Putamen (tissue), 1 donor: ENCODE data around the gene TRO.

Source experiments
- DNase-seq: peaks from one replicate; pipeline ENCODE4 v3.0.0-alpha.2; 2016; ENCODE audit warnings: low spot score

TRO gene, protein sequence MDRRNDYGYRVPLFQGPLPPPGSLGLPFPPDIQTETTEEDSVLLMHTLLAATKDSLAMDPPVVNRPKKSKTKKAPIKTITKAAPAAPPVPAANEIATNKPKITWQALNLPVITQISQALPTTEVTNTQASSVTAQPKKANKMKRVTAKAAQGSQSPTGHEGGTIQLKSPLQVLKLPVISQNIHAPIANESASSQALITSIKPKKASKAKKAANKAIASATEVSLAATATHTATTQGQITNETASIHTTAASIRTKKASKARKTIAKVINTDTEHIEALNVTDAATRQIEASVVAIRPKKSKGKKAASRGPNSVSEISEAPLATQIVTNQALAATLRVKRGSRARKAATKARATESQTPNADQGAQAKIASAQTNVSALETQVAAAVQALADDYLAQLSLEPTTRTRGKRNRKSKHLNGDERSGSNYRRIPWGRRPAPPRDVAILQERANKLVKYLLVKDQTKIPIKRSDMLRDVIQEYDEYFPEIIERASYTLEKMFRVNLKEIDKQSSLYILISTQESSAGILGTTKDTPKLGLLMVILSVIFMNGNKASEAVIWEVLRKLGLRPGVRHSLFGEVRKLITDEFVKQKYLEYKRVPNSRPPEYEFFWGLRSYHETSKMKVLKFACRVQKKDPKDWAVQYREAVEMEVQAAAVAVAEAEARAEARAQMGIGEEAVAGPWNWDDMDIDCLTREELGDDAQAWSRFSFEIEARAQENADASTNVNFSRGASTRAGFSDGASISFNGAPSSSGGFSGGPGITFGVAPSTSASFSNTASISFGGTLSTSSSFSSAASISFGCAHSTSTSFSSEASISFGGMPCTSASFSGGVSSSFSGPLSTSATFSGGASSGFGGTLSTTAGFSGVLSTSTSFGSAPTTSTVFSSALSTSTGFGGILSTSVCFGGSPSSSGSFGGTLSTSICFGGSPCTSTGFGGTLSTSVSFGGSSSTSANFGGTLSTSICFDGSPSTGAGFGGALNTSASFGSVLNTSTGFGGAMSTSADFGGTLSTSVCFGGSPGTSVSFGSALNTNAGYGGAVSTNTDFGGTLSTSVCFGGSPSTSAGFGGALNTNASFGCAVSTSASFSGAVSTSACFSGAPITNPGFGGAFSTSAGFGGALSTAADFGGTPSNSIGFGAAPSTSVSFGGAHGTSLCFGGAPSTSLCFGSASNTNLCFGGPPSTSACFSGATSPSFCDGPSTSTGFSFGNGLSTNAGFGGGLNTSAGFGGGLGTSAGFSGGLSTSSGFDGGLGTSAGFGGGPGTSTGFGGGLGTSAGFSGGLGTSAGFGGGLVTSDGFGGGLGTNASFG (N-terminal part only)

DNA sequence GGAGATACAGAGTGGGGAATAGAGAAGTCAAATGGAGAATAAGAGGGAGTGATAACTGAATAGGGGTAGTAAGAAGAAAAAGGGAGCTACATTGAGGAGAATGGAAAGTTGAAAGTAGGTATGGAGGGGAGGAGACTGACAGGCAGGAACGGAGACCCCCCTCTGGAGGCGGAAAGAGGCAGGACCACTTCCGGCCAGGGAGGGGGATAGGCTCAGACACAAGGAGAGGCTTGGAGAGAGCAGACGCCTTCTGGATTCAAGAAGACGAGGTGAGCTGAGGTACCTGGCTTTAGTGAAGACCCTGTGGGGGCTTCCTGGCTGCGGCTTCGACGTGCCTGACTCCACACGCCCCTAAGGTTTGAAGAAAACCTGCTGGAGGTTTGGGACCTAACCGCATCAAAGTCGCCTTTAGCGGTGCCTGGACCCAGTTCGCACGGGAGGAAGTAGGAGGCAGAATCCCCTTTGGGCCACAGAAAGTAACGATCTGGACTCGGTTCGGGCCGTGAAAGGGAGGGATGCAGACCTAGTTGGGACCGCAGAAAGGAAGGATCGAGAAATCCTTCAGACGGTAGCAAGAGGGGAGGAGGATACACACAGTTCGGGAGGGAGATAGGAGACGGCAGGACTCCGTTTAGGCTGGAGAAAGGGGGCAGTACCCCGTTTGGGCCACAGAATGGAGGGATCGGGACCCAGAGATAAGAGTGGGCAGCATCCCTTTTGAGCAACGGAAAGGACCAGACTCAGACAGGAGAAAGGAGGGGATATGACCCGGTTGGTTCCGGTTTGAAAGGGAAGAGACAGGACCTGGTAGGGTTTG lies at the start of gene TRO:
TRO (plus strand) TSS at position 215 of the 817 bp plus-strand sequence. CDS start 1,423 bp downstream, outside the sequence.
- DNase-seq, result peak; percentile 4

DNA sequence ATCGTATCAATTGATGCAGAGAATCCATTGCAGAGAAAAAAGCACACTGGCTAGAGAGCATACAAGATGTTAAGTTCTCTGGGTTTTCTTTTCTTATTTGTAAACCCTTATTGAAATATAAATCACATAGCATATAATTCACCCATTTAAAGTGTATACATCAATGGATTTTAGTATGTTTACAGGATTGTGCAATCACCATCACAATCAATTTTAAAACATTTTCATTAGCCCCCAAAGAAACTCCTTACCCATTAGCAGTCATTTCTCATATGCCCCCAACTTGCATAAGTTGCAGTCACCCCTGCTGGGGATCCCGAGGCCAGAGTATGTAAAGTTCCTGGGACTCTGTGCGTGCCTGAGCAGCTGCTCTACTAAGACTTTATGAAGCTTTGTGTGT lies 34.9 kb upstream of the TRO start:
- DNase-seq, result no peak

DNA sequence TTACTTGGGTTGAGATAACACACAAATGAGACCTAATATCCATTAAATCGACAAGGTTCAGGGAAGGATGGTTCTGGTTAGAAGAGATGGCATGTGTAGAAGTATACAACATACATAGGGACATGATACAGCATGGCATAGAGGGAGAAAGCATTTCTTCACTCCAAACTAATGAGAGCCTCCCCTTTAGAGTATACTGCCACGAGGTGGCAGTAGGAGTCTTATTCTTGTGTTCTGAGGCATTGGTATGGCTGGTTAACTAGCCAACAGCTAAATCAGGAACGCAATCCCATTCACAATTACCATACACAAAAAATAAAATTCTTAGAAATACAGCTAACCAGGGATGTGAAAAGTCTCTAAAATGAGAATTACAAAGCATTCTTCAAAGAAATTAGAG lies 29.1 kb upstream of the TRO start:
- peak; percentile 21 for DNase-seq

DNA sequence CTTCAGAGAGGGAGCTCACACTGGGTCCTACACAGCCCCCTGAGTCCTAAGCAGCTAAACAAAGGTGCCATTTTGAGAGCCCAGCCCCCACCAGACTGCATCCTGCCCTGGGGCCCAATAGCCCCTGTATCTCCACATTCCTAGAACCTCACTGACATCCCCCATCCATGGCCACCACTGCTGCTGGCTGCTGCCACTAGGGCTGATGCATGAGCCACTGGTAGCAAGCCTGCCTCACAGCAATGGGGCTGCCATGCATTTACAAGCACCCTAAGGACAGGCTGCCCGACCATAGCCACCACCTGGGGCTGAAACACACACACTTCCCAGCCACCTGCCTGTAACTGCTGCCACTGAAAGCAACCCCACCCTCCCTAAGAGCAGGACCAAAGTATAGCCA lies 26.5 kb upstream of the TRO start:
- DNase-seq, result no peak

DNA sequence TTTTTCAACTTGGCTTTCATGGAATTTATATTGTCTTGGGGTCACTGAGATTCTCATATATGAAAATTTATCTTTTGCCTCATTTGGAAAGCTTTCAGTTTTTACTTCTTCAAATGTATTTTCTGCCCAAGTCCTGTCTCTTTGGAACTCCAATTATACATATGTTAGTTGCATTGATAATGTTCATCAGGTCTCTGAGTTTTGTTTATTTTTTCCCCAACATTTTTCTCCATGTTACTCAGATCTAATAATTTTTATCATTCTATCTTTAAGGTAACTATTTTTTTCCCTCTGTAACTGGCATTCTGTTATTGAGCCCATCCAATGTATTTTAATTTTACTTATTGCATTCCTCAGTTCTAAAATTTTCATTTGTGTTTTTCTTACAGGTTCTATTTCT lies 10.7 kb upstream of the TRO start:
- no peak for DNase-seq

DNA sequence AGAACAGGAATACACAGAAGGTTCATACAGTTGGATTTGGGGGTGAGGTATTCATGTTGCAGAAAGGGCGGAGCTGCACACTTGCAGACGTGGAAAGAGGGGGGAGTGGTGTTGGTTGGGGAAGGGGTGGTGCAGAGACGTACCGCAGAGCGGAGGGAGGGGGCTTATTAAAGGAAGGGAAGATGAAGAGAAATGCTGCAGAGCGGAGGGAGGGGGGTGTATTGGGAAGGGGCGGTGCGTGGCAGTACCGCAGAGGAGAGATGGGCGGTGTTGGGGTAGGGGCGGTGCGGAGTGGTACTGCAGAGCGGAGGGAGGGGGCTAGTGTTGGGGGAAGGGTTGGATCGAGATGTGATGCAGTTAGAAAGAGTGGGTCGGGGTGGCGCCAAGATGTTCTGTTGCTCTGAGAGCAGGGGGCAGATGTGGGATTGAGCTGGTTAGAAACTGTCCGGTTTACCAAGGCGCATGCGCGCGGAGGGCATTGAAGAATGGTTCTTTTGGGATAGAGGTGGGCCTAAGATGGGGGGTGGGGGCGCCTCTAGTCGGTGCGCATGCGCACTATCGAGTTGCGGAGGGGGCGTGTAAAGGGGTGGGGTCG lies 900 bp downstream of the TRO start:
- DNase-seq, result peak; percentile 65

DNA sequence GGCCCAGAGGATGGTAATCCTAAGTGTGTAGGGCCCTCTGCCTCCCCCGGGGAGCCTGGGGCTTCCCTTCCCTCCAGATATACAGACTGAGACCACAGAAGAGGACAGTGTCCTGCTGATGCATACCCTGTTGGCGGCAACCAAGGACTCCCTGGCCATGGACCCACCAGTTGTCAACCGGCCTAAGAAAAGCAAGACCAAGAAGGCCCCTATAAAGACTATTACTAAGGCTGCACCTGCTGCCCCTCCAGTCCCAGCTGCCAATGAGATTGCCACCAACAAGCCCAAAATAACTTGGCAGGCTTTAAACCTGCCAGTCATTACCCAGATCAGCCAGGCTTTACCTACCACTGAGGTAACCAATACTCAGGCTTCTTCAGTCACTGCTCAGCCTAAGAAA lies 1.9 kb downstream of the TRO start:
- DNase-seq, result no peak

DNA sequence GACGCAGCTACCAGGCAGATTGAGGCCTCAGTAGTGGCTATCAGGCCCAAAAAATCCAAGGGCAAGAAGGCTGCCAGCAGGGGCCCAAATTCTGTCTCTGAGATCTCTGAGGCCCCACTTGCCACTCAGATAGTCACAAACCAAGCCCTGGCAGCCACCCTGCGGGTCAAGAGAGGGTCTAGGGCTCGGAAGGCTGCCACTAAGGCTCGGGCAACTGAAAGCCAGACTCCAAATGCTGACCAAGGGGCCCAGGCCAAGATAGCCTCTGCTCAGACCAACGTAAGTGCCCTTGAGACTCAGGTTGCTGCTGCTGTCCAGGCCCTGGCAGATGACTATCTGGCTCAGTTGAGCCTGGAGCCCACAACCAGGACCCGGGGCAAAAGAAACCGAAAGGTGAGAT lies 2.8 kb downstream of the TRO start:
- DNase-seq, result no peak

DNA sequence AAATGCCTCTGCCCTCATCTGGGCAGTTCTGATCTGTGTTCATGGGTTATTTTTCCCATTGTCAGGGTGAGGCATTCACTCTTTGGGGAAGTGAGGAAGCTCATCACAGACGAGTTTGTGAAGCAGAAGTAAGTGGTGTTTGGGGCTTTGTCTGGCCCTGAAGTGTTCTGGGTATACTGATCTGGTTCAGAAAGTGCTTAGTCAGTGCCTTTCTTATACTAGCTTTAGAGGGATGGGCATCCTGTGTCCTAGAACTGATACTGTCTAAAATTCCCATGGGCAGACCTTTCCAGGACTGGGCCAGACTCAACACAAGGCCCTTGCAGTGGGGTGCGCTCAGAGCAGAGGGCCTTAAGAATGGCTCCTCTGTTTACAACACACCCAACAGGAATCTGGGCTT lies 6.4 kb downstream of the TRO start:
- no peak for DNase-seq

DNA sequence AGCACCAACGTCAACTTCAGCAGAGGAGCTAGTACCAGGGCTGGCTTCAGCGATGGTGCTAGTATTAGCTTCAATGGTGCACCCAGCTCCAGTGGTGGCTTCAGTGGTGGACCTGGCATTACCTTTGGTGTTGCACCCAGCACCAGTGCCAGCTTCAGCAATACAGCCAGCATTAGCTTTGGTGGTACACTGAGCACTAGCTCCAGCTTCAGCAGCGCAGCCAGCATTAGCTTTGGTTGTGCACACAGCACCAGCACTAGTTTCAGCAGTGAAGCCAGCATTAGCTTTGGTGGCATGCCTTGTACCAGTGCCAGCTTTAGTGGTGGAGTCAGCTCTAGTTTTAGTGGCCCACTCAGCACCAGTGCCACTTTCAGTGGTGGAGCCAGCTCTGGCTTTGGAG lies 8.3 kb downstream of the TRO start:
- DNase-seq, result no peak

DNA sequence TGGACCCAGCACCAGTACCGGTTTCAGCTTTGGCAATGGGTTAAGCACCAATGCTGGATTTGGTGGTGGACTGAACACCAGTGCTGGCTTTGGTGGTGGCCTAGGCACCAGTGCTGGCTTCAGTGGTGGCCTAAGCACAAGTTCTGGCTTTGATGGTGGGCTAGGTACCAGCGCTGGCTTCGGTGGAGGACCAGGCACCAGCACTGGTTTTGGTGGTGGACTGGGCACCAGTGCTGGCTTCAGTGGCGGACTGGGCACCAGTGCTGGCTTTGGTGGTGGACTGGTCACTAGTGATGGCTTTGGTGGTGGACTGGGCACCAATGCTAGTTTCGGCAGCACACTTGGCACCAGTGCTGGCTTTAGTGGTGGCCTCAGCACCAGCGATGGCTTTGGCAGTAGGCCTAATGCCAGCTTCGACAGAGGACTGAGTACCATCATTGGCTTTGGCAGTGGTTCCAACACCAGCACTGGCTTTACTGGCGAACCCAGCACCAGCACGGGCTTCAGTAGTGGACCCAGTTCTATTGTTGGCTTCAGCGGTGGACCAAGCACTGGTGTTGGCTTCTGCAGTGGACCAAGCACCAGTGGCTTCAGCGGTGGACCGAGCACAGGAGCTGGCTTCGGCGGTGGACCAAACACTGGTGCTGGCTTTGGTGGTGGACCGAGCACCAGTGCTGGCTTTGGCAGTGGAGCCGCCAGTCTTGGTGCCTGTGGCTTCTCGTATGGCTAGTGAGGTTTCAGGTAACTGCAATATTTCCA lies 9.8 kb downstream of the TRO start:
- DNase-seq, result no peak

DNA sequence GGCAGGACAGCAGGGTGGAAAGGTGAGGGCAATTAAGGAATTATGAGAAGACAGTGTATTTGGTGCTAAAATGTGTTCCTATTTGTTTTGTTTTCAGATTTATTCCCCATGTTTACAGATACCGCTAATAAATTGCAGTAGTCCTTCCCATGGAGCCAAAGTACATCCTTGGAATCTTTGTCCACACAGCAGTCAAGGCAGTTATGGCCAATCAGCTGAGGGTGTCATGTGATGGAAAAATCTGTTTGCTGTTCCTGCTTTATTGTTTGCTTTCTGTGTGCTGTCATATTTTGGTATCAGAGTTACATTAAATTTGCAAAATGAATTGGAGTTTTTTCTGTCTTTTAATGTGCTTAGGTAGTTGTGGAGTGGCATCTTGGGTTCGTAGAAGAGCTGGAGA lies 10.5 kb downstream of the TRO start:
- DNase-seq, result no peak

DNA sequence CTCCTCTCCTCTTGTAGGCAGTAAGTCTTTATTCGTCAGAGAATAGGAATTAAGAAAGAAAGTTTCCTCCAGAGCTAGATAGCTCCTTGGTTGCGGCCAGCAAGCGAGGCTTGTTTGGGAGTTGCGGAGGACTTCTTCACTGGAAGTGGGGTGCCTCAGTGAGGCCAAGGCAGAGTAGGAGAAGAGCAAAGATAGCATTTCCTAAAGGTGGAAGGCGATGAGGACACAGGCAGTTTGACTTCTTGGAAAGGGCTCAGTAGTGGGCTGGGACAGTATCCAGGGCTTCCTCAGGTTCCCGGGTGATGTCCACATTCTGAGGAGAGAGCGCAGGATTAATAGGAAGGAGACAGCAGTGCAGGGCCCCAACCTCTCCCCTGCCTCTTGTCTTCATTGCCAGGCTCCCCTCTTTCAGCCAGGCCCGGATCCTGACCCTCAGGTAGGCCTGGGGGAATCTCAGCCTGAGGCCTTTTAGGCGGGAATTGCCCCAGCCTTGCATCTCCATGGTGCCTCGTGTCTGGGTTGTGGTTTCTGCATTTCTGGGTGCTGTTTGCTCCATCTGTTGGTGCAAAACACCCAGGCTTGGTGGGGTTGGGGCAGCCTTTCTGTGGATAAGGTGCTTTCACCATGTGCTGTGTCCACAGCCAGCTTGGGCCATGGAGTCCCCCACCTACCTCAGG lies 12.7 kb downstream of the TRO start:
- DNase-seq, result no peak

DNA sequence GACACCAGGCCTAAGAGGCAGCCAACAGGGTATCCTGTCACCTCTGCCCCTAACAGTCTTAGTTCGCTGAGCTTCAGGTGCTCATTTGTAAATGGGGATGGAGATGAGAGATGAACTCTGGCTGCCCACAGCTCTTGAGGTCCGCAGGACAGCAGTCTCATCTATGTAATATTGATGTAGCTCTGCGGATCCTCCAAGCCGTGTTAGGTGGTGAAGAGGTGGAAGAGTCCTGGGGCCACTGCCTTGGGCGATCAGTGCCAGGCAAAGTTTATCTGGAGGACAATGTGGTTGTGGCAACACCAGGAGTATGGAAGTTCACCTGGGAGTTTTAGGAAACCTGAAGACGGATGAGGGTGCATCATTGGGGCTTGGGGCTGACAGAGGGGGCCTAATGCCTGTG lies 13.4 kb downstream of the TRO start:
- DNase-seq, result no peak

DNA sequence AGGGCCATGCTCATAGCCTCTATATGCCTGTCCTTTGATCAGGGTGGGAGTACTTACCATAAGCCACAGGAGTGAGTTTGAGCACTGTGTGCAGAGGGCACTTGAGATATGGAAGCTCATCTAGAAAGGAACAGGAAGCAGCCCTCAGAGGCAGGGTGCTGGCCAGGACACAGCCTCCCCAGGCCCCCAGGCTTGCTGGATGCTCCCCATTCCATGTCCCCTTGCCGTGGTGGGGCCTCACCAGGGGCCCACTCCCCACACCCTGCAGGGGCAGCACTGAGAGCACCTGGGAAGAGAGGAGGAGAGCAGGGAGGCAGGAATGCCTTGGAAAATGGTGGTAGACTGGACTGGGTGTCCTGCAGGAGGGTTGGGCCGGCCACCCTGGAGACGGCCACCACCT lies 14.3 kb downstream of the TRO start:
- DNase-seq, result no peak

DNA sequence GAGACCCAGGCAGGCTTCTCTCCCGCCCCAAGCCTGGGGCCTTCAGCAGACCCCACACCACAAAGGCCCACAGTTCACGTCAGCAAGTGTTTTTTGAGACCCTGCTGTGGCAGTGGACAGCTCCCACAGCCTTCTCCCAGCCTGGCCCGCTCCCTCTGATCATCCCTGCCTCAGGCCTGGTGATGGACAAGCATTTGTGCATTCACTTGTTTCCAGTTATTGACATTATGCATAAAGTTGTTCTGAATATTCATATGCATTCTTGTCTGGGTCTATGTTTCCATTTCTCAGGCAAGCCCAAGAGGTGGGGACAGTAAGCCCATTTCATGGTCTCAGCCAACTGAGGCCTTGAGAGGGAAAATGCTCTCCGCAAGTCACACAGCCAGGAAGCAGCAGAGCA lies 14.7 kb downstream of the TRO start:
- no peak for DNase-seq

DNA sequence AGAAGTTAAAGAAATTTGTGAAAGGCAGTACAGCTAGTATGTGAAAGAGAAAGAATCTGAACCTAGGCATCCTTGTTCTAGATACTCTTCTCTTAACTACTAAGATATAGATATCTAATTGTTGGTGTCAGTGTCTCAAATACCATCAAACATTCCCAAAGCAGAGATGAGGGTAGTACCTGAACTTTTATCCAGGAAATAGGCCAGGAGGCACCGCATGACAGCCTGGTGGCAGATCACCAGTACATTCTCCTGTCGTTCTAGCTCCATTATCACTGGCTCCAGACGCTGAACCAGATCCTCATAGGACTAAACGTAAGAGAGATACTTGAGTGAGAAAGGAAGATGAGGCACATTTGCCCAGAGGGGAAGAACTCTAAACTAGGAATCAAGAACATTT lies 16.8 kb downstream of the TRO start:
- no peak for DNase-seq

DNA sequence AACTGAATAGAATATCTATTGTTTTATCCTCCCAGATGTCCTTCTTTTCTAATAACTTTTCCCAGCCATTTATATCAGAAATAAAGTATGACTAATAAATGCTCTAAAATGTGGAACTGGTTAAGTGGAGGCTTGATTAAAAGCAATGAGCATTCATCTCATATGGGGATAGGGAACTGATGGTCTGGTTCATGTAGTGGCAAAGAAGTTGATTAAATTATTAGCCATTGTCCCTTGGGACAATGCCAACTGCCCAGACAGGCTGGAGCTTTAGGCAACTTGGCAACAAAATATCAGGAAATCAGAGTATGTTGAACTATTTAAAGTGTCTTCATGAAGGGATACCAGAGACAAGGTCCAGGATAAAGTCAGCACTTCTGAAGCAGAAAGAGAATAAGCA lies 24.2 kb downstream of the TRO start:
- DNase-seq, result no peak

DNA sequence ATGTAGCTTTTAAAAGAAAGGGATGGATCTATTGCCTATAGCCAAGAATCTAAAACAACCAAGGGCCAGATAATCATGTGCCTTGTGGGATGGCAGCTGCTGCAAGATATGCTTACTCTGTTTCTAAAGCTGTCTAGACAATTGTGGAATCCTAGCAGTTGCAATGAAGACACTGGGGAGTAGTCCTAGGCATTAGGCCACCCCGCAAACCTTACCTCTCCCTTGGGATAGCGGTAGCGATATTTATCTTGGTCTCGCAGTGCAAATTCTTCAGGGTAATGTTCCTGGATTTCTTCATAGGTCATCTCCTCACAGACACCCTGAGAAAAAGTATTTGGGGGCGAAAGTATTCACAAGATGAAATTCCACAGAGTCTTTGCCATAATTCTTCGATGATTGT lies 24.6 kb downstream of the TRO start:
- DNase-seq, result no peak
